Vagina (tissue), 2 donors: ENCODE measurements around the gene C1orf74.

Experiments
- CTCF ChIP-seq, 3 experiments: fragments of 450-650 bp in 2 of 3; fragments of 200-600 bp in 1 of 3; sonication (generic) in 1 of 3; IDR thresholded peaks; one replicate each; pipeline ENCODE4 v1.5.1; 2017 to 2019; ENCODE audit warnings: antibody characterized with exemption in 3 of 3, mild to moderate bottlenecking in 2 of 3, moderate library complexity in 2 of 3
- POLR2A ChIP-seq, 2 donors: fragments of 450-650 bp; IDR thresholded peaks; one replicate each; pipeline ENCODE4 v1.6.1; 2017; ENCODE audit warnings: antibody characterized with exemption in 2 of 2, mild to moderate bottlenecking in 2 of 2, moderate library complexity in 2 of 2
- POLR2AphosphoS5 ChIP-seq, 2 donors: sonication (generic); formaldehyde crosslinking; IDR thresholded peaks; one replicate each; pipeline ENCODE4 v1.9.0; 2017; ENCODE audit warnings: antibody characterized with exemption in 2 of 2, mild to moderate bottlenecking in 2 of 2, low read depth in 1 of 2; ENCODE audit not compliant: insufficient read depth in 1 of 2

- TF ChIP-seq CTCF (IDR thresholded peaks at IDR 0.05) (peak in 1 of 3 experiments; percentile 1), POLR2A (IDR thresholded peaks at IDR 0.05) (peak in 1 of 2 donors; percentile 56), POLR2AphosphoS5 (IDR thresholded peaks at IDR 0.05; ENCODE audit: insufficient read depth in 1 of 2, low read depth in 1 of 2) (peak; percentile 91 to 98)
Measured at GRCh38 chr1:209784265-209785169, at the start of gene C1orf74.
